ENCODE measurements around the gene GSG1L. TPM values are rescaled to one million over a fixed set of nuclear protein-coding genes. Genes with fewer than 3 reads are reported as not detected.

GSG1L gene
- polyA plus RNA-seq, 3 donors = not detected

GRCh38 chr16:27847030-27847550 is 216.4 kb downstream of the GSG1L start:
- Mint-ChIP-seq H3K27me3 (ENCODE audit: low read depth in 3 of 3) (peaks cover 4 to 15% (median 11%) of the 10 kb centered on the region in 3 donors), H3K4me1 (no peaks in the 10 kb centered on the region), H3K36me3 (no peaks in the 10 kb centered on the region), H3K27ac (no peak overlapping the region), H3K4me3 (no peak overlapping the region), H3K9me3 (peaks cover 0 to 7% (median 3%) of the 10 kb centered on the region in 7 donors)
- H3K4me1 ChIP-seq (ENCODE audit: control insufficient read depth in 1 of 2, insufficient read depth in 2 of 2, low read length in 2 of 2) = no peaks in the 10 kb centered on the region
- TF ChIP-seq CTCF (IDR thresholded peaks at IDR 0.05) = no peak
- H3K4me3 ChIP-seq (replicated peaks in 1 of 3; ENCODE audit: low read depth in 2 of 3, low read length in 3 of 3) = no peak overlapping the region
- DNase-seq = no peak
- H3K4me2 ChIP-seq (replicated peaks; ENCODE audit: extremely low read depth, low read length, poor library complexity, severe bottlenecking) = no peak overlapping the region
- intact Hi-C loops (cut with micrococcal nuclease) = no loop called here
- no peaks in the 10 kb centered on the region for H3K79me2 ChIP-seq (ENCODE audit: insufficient read depth, low read length)
- H3K9me3 ChIP-seq (replicated peaks in 1 of 2; ENCODE audit: control insufficient read depth in 1 of 2, insufficient read depth in 1 of 2, low read length in 2 of 2) = no peaks in the 10 kb centered on the region
- H3K36me3 ChIP-seq (replicated peaks in 1 of 2; ENCODE audit: control insufficient read depth in 1 of 2, insufficient read depth in 2 of 2, low read length in 2 of 2) = no peaks in the 10 kb centered on the region
- no peak overlapping the region for H3K27ac ChIP-seq (ENCODE audit: low read depth in 1 of 2, low read length in 2 of 2)
- H2AFZ ChIP-seq (ENCODE audit: insufficient read depth, low read depth, low read length, poor library complexity, severe bottlenecking) = no peak overlapping the region
- no CpG with 5 or more reads among the region's 2 CpGs for WGBS (ENCODE audit: insufficient coverage)
- peaks cover 0 to 2% of the 10 kb centered on the region in 2 donors for H3K27me3 ChIP-seq (ENCODE audit: control insufficient read depth in 2 of 2, insufficient read depth in 2 of 2, low read length in 2 of 2)
- no peaks in the 10 kb centered on the region for H4K20me1 ChIP-seq (ENCODE audit: insufficient read depth, low read length)
- no peak overlapping the region for H3K9ac ChIP-seq (ENCODE audit: insufficient read depth, low read length, poor library complexity, severe bottlenecking)

- H3K4me1 ChIP-seq (ENCODE audit: control insufficient read depth in 1 of 2, insufficient read depth in 2 of 2, low read length in 2 of 2) = no peaks in the 10 kb centered on the region
- Mint-ChIP-seq H3K36me3 (no peaks in the 10 kb centered on the region), H3K27me3 (ENCODE audit: low read depth in 3 of 3) (peaks cover 0 to 9% (median 6%) of the 10 kb centered on the region in 3 donors), H3K9me3 (peaks cover 0 to 7% (median 3%) of the 10 kb centered on the region in 7 donors), H3K4me1 (no peaks in the 10 kb centered on the region), H3K4me3 (no peak overlapping the region), H3K27ac (no peak overlapping the region)
- no peak for DNase-seq
- H3K27ac ChIP-seq (ENCODE audit: low read depth in 1 of 2, low read length in 2 of 2) = no peak overlapping the region
- H3K9ac ChIP-seq (ENCODE audit: insufficient read depth, low read length, poor library complexity, severe bottlenecking) = no peak overlapping the region
- H3K27me3 ChIP-seq (ENCODE audit: control insufficient read depth in 2 of 2, insufficient read depth in 2 of 2, low read length in 2 of 2) = no peaks in the 10 kb centered on the region
- no peak for TF ChIP-seq CTCF (IDR thresholded peaks at IDR 0.05)
- no peaks in the 10 kb centered on the region for H3K79me2 ChIP-seq (ENCODE audit: insufficient read depth, low read length)
- no peak overlapping the region for H3K4me3 ChIP-seq (replicated peaks in 1 of 3; ENCODE audit: low read depth in 2 of 3, low read length in 3 of 3)
- no peaks in the 10 kb centered on the region for H4K20me1 ChIP-seq (ENCODE audit: insufficient read depth, low read length)
- 96% methylated on average over 3 of the region's 8 CpGs for WGBS (ENCODE audit: insufficient coverage)
- H3K36me3 ChIP-seq (replicated peaks in 1 of 2; ENCODE audit: control insufficient read depth in 1 of 2, insufficient read depth in 2 of 2, low read length in 2 of 2) = no peaks in the 10 kb centered on the region
- no peak overlapping the region for H2AFZ ChIP-seq (ENCODE audit: insufficient read depth, low read depth, low read length, poor library complexity, severe bottlenecking)
- intact Hi-C loops (cut with micrococcal nuclease) = no loop called here
- H3K4me2 ChIP-seq (replicated peaks; ENCODE audit: extremely low read depth, low read length, poor library complexity, severe bottlenecking) = no peak overlapping the region
- no peaks in the 10 kb centered on the region for H3K9me3 ChIP-seq (replicated peaks in 1 of 2; ENCODE audit: control insufficient read depth in 1 of 2, insufficient read depth in 1 of 2, low read length in 2 of 2)
These were observed 218.7 kb downstream of the GSG1L start for GRCh38 chr16:27844826-27845225.

Measured in CD14-positive monocyte (primary cell).